ENCODE measurements around the gene IL20RB. TPM values are rescaled to one million over a fixed set of nuclear protein-coding genes. Genes with fewer than 3 reads are reported as not detected.
"Not testable (repeated sequence)": the region's sequence is repeated elsewhere in the genome, so short reads cannot be mapped to it uniquely, and the experiment has no call there.

Gene IL20RB
- total and polyA plus RNA-seq, 4 donors: 0.14 to 1.3 (median 0.33) TPM

- no peak for DNase-seq (ENCODE audit: low spot score)
- WGBS: 90% methylated on average over 4 of the region's 4 CpGs
- Histone ChIP-seq H3K4me3 (ENCODE audit: low read depth in 1 of 3, low read length in 3 of 3) (no peak overlapping the region), H3K36me3 (ENCODE audit: control insufficient read depth in 4 of 4, insufficient read depth in 3 of 4, low read depth in 1 of 4, low read length in 3 of 4) (no peaks in the 10 kb centered on the region), H3K27ac (ENCODE audit: low read depth in 1 of 2, low read length in 2 of 2) (no peak overlapping the region), H3K4me1 (ENCODE audit: control insufficient read depth in 4 of 4, insufficient read depth in 4 of 4, low read length in 3 of 4) (no peaks in the 10 kb centered on the region), H3K9me3 (ENCODE audit: control insufficient read depth in 4 of 4, low read length in 3 of 4) (no peaks in the 10 kb centered on the region), H3K27me3 (ENCODE audit: control insufficient read depth in 4 of 4, insufficient read depth in 4 of 4, low read length in 3 of 4) (no peaks in the 10 kb centered on the region), H3K9ac (ENCODE audit: low read depth in 1 of 2, low read length in 2 of 2) (no peak overlapping the region)
- TF ChIP-seq HNF4A (conservative IDR thresholded peaks at IDR 0.05) (peak in 1 of 2 donors; percentile 12), YY1 (IDR thresholded peaks at IDR 0.05) (no peak), EGR1 (IDR thresholded peaks at IDR 0.05; ENCODE audit: low read depth in 2 of 2) (no peak), TAF1 (conservative IDR thresholded peaks at IDR 0.05) (no peak), FOXA2 (IDR thresholded peaks at IDR 0.05) (no peak), RAD21 (IDR thresholded peaks at IDR 0.05) (no peak), REST (IDR thresholded peaks at IDR 0.05) (no peak), GABPA (IDR thresholded peaks at IDR 0.05 in 1 of 2, conservative IDR thresholded peaks at IDR 0.05 in 1 of 2) (no peak), MAX (IDR thresholded peaks at IDR 0.05) (no peak), RXRA (IDR thresholded peaks at IDR 0.05) (no peak), SP1 (IDR thresholded peaks at IDR 0.05) (peak; percentile 19), HNF4G (IDR thresholded peaks at IDR 0.05) (no peak)
Measured at GRCh38 chr3:136960838-136961836, 3.4 kb downstream of the IL20RB start.

GRCh38 chr3:136962927-136963326, 5.1 kb downstream of the IL20RB start:
- 88% methylated on average over 1 of the region's 1 CpG for WGBS
- Histone ChIP-seq H3K4me3 (ENCODE audit: low read depth in 1 of 3, low read length in 3 of 3) (no peak overlapping the region), H3K9me3 (ENCODE audit: control insufficient read depth in 4 of 4, low read length in 3 of 4) (no peaks in the 10 kb centered on the region), H3K27me3 (ENCODE audit: control insufficient read depth in 4 of 4, insufficient read depth in 4 of 4, low read length in 3 of 4) (no peaks in the 10 kb centered on the region), H3K36me3 (ENCODE audit: control insufficient read depth in 4 of 4, insufficient read depth in 3 of 4, low read depth in 1 of 4, low read length in 3 of 4) (no peaks in the 10 kb centered on the region), H3K4me1 (ENCODE audit: control insufficient read depth in 4 of 4, insufficient read depth in 4 of 4, low read length in 3 of 4) (no peaks in the 10 kb centered on the region), H3K27ac (ENCODE audit: low read depth in 1 of 2, low read length in 2 of 2) (no peak overlapping the region), H3K9ac (ENCODE audit: low read depth in 1 of 2, low read length in 2 of 2) (no peak overlapping the region)
- no peak for TF ChIP-seq CTCF (IDR thresholded peaks at IDR 0.05; ENCODE audit: low read depth, low read length, missing input control)
- no peak for TF ChIP-seq YY1 (IDR thresholded peaks at IDR 0.05)
- TF ChIP-seq JUND (IDR thresholded peaks at IDR 0.05): no peak
- TF ChIP-seq NR2F2 (IDR thresholded peaks at IDR 0.05): no peak
- no peak for TF ChIP-seq HNF4A (conservative IDR thresholded peaks at IDR 0.05)
- no peak for DNase-seq (ENCODE audit: low spot score)

- 88% methylated on average over 6 of the region's 14 CpGs for WGBS
- not testable (repeated sequence) for H3K27me3 ChIP-seq (ENCODE audit: control insufficient read depth in 4 of 4, insufficient read depth in 4 of 4, low read length in 3 of 4); DNase-seq (ENCODE audit: low spot score); H3K4me1 ChIP-seq (ENCODE audit: control insufficient read depth in 4 of 4, insufficient read depth in 4 of 4, low read length in 3 of 4); H3K9ac ChIP-seq (ENCODE audit: low read depth in 1 of 2, low read length in 2 of 2); H3K9me3 ChIP-seq (ENCODE audit: control insufficient read depth in 4 of 4, low read length in 3 of 4); H3K27ac ChIP-seq (ENCODE audit: low read depth in 1 of 2, low read length in 2 of 2); H3K4me3 ChIP-seq (ENCODE audit: low read depth in 1 of 3, low read length in 3 of 3); H3K36me3 ChIP-seq (ENCODE audit: control insufficient read depth in 4 of 4, insufficient read depth in 3 of 4, low read depth in 1 of 4, low read length in 3 of 4)
Measured at GRCh38 chr3:136969539-136969938, 11.8 kb downstream of the IL20RB start.
